ENCODE results near the gene AGXT2.
"Not testable (repeated sequence)": the region's sequence is repeated elsewhere in the genome, so short reads cannot be mapped to it uniquely, and the experiment has no call there.

AGXT2 gene

DNA sequence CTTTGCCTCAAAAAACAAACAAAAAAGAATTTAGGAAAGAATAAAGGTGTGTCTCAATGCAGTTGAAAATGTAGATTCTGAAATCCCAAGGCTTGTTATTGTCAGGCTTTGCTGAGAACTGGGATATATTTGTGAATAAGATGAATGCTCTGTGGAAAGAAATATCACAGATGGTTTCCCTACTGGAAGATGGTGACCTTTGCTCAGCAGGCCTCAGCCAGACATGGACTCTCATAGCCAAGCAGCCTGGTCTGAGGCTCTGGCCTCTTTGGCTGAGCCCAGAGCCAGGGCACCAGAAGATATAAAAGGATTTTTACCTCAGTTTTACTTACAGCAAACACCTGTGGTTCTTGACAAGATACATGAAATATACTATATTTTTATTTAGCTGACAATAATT, 37.1 kb downstream of the AGXT2 start:
- no peak for DNase-seq

- DNase-seq, result no peak
Measured at GRCh38 chr5:35009657-35010056, 38.1 kb downstream of the AGXT2 start.

DNA sequence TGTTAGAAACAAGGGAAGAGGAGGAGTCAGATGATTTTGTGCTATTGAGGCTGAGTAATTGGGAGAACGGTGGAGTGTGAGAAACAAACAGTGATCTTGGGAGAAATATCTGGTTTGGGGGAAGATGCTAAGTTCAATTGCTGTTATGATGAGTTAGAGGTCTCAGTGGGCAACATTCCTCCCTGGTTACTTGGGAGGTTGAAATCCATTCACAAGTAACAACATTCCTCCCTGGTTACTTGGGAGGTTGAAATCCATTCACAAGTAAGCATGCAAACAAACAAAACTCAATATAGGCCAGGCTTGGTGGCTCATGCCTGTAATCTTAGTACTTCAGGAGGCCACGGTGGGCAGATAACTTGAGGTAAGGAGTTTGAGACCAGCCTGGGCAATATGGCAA, 38.7 kb downstream of the AGXT2 start:
- no peak for DNase-seq

DNA sequence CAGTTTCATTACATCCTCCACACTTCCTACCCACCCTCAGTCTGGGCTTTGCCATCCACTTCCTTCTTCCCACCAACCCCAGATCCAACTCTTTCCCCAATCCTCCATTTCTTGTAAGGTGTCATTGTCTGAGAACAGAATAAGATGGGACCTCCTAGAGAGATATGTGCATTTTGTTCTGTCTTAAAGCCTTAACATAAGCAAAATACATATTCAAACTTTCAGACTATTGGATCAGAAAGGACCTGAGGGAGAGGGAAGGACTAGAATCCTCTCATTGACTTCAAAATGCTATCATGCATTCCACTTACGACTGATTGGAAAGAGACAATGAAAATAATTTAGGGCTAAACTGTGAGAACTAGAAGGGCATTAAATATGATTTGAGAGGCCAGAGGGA, 43.0 kb downstream of the AGXT2 start:
- no peak for DNase-seq

DNA sequence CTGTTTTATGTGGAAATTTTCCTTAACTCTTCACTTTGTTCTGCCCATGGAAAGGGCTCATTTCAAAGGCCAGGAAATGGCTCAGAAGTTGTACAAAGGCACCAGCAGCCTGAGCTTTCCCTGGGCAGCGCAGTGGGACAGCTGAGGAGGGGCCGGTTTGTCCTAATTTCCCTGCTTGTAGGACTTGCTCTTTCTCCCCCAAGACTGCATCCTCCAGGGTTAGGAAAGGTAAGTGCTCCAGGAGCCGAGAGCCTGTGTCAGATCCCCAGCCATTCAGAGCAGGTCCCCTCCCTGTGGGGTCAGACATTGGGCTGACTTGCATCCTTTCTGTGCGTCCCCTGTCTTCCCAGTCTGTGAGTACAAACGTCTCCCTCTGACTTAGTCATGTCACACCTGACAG, 43.5 kb downstream of the AGXT2 start:
- DNase-seq, result no peak

GRCh38 chr5:35003018-35003957, 44.5 kb downstream of the AGXT2 start:
- peak; percentile 48 for DNase-seq

- DNase-seq, result no peak
Measured at GRCh38 chr5:35002459-35002858, 45.3 kb downstream of the AGXT2 start.

GRCh38 chr5:35001842-35002241, 45.9 kb downstream of the AGXT2 start:
- DNase-seq, result no peak

GRCh38 chr5:34998058-34998789, 49.5 kb downstream of the AGXT2 start:
- no peak for DNase-seq

- DNase-seq, result no peak
Measured at GRCh38 chr5:34996261-34996660, 51.5 kb downstream of the AGXT2 start.

DNA sequence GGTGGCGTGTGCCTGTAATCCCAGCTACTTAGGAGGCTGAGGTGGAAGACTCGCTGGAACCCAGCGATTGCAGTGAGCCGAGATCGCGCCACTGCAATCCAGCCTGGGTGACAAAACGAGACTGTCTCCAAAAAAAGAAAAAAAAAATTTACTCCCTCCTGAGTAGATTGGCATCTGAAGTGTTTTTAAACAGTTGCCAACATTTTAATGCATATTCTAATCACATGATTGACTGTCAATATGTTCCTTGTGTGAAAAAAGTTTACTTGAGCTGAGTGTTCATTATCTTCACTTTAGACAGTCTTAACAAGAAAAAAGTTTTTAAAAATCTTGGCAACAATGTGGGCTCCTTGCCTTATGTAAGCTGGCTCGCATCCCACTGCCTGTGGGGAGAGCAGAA, 53.8 kb downstream of the AGXT2 start:
- DNase-seq, result no peak

DNA sequence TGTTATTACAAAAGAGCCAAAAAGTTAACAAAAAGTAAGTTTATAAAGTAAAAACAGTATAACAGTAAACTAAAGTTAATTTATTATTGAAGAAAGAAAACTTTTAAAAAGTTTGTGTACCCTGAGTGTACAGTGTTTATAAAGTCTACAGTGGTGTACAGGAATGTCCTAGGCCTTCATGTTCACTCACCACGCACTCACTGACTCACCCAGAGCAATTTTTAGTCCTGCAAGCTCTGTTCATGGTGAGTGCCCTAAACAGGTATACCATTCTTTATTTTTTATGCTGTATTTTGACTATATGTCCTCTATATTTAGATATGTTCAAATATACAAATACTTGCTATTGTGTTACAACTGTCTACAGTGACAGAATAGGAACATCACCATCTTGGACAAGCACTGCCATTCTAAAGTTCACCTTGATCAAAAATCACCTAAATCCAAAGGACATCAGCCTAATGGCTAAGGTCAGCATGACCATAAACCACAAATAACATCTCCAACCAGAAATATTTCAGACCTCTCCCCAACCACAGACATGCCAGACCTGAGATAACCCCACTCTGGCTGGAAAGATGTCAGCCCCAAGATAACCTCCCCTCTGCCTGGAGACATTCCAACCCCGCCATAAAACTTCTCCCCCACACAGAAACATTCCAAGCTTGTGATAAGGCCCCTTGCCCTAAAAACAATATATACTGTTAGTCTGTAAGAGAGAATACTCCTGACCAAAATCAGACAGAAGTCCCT, 56.1 kb downstream of the AGXT2 start:
- no peak for DNase-seq

- no peak for DNase-seq
Measured at GRCh38 chr5:34986965-34987364, 60.8 kb downstream of the AGXT2 start.

- no peak for DNase-seq
Measured at GRCh38 chr5:34982823-34983222, 64.9 kb downstream of the AGXT2 start.

DNA sequence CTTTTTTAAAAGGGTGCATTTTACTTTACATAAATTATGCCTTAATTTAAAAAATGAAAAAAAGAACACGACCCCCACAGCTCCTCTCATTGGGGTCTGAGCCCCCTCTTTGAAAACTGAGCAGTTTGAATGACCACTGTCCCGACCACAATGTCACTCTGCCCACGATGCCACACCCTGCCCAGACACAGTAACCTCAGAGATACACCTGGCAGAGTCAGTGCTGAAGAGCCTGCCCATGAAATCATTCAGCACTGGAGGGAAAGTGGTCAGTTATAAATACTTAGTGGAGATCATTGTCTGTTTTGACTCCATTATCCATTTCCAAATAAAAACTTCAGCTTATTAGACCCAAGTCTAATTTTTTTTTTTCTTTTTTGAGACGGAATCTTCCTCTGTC, 69.1 kb downstream of the AGXT2 start:
- DNase-seq, result no peak

- DNase-seq, result no peak
Measured at GRCh38 chr5:34977934-34978613, 69.7 kb downstream of the AGXT2 start.

GRCh38 chr5:34976347-34976746, 71.4 kb downstream of the AGXT2 start:
- no peak for DNase-seq

GRCh38 chr5:34971655-34972054, 76.1 kb downstream of the AGXT2 start:
- DNase-seq, result not testable (repeated sequence)

DNA sequence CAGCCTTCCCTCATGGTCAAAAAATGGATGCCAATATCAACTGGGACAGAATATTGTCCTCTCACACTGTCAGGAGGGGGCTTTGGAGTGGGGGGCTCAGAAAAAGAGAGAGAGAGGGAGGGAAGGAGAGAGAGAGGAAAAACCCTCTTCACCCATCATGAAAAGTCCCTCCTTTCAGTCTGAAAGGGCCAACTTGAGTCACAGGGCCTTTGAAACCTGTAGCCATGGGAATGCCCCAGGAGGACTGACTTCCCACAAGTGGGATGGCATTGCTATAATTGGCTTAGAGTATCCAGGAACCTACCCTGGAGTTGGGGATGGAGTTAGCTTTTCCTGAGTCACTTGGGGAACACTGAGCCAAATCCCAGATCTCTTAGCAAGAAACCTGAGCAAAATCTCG, 77.2 kb downstream of the AGXT2 start:
- no peak for DNase-seq

DNA sequence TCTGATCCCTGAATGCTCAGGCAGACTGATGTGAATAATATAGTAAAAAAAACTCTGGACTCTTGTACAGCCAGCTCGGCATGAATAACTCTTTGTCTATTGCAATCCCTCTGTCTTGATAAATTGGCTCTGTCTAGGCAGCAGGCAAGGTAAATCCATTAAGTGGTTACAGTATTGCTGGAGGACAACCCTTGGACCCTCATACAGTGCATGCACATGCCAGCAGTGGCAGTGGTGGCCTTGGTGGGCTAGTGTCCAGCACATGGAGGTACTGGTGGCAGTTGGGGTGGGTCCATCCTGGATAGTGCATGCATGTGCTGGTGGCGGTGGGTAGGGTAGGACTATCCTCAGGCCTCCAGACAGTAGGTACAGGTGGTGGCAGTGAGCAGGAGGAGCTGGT, 79.5 kb downstream of the AGXT2 start:
- no peak for DNase-seq

GRCh38 chr5:34967540-34967939, 80.2 kb downstream of the AGXT2 start:
- DNase-seq, result no peak

GRCh38 chr5:34959323-34959722, 88.4 kb downstream of the AGXT2 start:
- peak; percentile 6 for DNase-seq
